CD4-positive, alpha-beta memory T cell (primary cell): ENCODE data around the gene GRIK5. TPM values are rescaled to one million over a fixed set of nuclear protein-coding genes. Genes with fewer than 3 reads are reported as not detected.

Source experiments
- CTCF ChIA-PET: fragments of 350-600 bp; sonication (Branson Sonifier 250); formaldehyde crosslinking; loops from one replicate; lab custom pipeline; 2021; ENCODE audit warnings: inconsistent platforms; ENCODE audit not compliant: partially characterized antibody; lab: Charles Lee
- POLR2A ChIA-PET: fragments of 350-600 bp; sonication (Branson Sonifier 250); formaldehyde crosslinking; loops from one replicate; lab custom pipeline; 2021; ENCODE audit not compliant: partially characterized antibody; lab: Charles Lee
- DNase-seq, 5 donors: peaks; one replicate each; pipeline versions ENCODE4 v3.0.0 to v3.0.0-alpha.2; 2020 to 2022; ENCODE audit warnings: mixed read lengths in 1 of 5
- H3K27ac ChIP-seq: one replicate; pipeline ENCODE4 v1.7.0; 2013; ENCODE audit warnings: low read depth, low read length
- H3K27me3 ChIP-seq: 2 replicates; pipeline ENCODE4 v1.7.0; 2013; ENCODE audit warnings: mild to moderate bottlenecking, low read length, moderate library complexity; ENCODE audit not compliant: insufficient read depth
- H3K36me3 ChIP-seq: 2 replicates; pipeline ENCODE4 v1.7.0; 2013; ENCODE audit warnings: mild to moderate bottlenecking, low read length, moderate library complexity; ENCODE audit not compliant: insufficient read depth
- H3K4me1 ChIP-seq: 2 replicates; pipeline ENCODE4 v1.7.0; 2013; ENCODE audit warnings: mild to moderate bottlenecking, low read length, moderate library complexity; ENCODE audit not compliant: insufficient read depth
- H3K4me3 ChIP-seq, 2 donors: one replicate each; pipeline ENCODE4 v1.7.0; 2013; ENCODE audit warnings: low read length in 2 of 2, mild to moderate bottlenecking in 1 of 2
- H3K9me3 ChIP-seq, 2 donors: one replicate each; pipeline ENCODE4 v1.7.0; 2013; ENCODE audit warnings: low read length in 2 of 2, control low read depth in 1 of 2; ENCODE audit not compliant: control insufficient read depth in 1 of 2
- H3K27ac Mint-ChIP-seq, 7 donors: one replicate each; pipeline ENCODE4 v1.8.0; 2020 to 2021; ENCODE audit warnings: mixed read lengths in 7 of 7, mild to moderate bottlenecking in 6 of 7, inconsistent platforms in 3 of 7, moderate library complexity in 3 of 7
- H3K27me3 Mint-ChIP-seq, 2 donors: one replicate each; pipeline ENCODE4 v1.8.0; 2020 to 2021; ENCODE audit warnings: mixed read lengths in 2 of 2
- H3K36me3 Mint-ChIP-seq, 2 donors: one replicate each; pipeline ENCODE4 v1.8.0; 2020 to 2021; ENCODE audit warnings: mixed read lengths in 2 of 2, inconsistent platforms in 1 of 2, mild to moderate bottlenecking in 1 of 2
- H3K4me1 Mint-ChIP-seq, 4 donors: one replicate each; pipeline ENCODE4 v1.8.0; 2020 to 2021; ENCODE audit warnings: mixed read lengths in 4 of 4, mild to moderate bottlenecking in 1 of 4
- H3K4me3 Mint-ChIP-seq, 8 donors: one replicate each; pipeline ENCODE4 v1.8.0; 2020 to 2021; ENCODE audit warnings: mixed read lengths in 8 of 8, mild to moderate bottlenecking in 7 of 8, moderate library complexity in 6 of 8, inconsistent platforms in 3 of 8
- H3K9me3 Mint-ChIP-seq, 8 donors: one replicate each; pipeline ENCODE4 v1.8.0; 2020 to 2021; ENCODE audit warnings: mixed read lengths in 8 of 8, mild to moderate bottlenecking in 5 of 8, inconsistent platforms in 3 of 8, moderate library complexity in 1 of 8
- intact Hi-C: fragments of 100-400 bp; cut with micrococcal nuclease; formaldehyde crosslinking; loops from one replicate; pipeline ENCODE4 v1.15.1; 2023
- polyA plus RNA-seq, 2 donors: library from polyadenylated mRNA; unstranded; fragments of 300-500 nt; fragmentation: Illumina TruSeq; gene quantifications; one replicate each; pipeline ENCODE4 v1.2.3, GENCODE V29; 2021
- total RNA-seq, 2 experiments: library from RNA; stranded (reverse); gene quantifications; one replicate each; pipeline ENCODE4 v1.2.3, GENCODE V29; 2021

GRIK5 gene
- total and polyA plus RNA-seq, 4 experiments from 2014 or later = 0.12 to 0.17 TPM; not detected in 2

DNA sequence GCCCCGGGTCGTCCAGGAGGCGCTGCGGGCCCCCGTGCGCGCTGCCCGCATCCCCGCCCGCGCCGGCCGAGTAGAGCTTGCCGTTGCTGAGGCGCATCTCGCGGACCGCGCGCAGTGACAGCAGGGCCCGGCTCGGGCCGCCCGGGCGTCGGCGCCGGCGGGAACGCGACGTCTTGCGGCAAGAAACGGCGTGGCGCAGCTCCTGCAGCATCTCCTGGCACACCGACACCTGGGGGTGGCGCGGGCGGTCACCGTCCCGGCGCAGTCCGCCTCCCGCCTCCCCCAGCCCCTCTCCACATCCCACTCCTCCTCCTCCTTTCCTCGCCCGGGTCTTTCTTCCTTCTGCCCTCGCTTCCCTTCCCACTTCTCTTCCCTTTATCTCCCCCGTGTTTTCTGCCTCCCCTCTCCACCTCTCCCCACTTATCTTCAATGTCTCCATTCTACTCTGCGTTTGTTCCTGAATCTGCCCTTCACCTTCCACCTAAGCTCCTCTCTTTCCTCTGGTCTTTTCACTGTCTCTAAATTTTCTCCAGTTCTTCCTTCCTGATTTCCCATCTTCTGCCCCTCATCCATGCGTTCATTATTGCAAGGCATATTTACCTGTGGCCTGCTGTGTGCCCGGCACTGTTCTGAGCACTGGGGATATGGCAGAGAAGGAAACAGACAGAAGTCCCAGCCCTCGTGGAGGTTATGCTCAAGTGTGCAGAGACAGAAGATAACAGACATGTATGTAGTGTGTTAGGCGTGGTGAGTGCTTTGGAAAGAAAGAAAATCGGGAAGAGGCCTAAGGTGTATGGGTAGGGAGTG, 70.7 kb downstream of the GRIK5 start:
- H3K4me1 ChIP-seq = peaks cover 20% of the 10 kb centered on the region

DNA sequence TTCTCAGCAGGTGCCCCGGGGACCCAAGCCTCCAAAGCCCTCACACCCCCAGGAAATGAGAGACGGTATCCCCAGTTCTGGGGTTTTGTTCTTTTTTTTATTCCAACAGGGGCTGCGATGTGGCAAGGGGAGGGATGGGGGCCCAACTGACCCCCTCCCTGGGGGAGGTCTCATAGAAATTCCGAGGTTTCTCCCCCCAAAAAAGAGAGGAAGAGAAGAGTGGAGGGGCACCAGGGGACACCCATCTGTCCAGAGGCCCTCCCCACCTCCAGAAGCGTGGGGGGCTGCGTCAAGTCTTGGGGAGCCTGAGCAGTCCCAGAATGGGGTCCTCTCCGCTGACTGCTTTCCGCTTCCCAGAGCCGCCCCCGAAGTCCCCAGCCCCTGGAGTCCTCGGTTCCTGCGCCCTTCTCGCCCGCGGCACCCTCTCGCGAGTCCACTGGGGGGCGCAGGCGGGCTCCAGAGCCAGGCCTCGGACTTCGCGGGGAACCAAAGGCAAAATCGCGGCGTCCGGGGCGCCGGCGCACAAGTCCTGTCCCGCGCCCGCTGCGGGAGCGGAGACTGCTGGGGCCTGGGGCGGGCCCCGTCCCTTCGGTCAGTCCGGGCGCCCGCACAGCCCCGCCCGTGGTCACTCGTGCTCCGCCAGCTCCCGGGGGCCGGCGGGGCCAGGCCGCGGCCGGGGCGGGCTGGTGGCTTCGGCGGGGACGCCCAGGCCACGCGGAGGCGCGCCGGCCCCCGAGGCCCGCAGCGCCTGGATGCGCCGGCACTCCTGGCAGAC, 71.6 kb downstream of the GRIK5 start:
- Mint-ChIP-seq H3K36me3 (no peaks in the 10 kb centered on the region), H3K4me3 (no peak overlapping the region), H3K27ac (no peak overlapping the region), H3K27me3 (peaks cover 54 to 59% of the 10 kb centered on the region in 2 donors), H3K4me1 (peaks cover 21 to 45% (median 25%) of the 10 kb centered on the region in 4 donors), H3K9me3 (peaks cover 0 to 2% (median 0%) of the 10 kb centered on the region in 8 donors)
- Histone ChIP-seq H3K9me3 (no peaks in the 10 kb centered on the region), H3K27me3 (peaks cover 33% of the 10 kb centered on the region), H3K27ac (no peak overlapping the region), H3K4me1 (peaks cover 23% of the 10 kb centered on the region), H3K4me3 (no peak overlapping the region), H3K36me3 (no peaks in the 10 kb centered on the region)
- intact Hi-C loops = no loop called here
- peak in 1 of 5 donors; percentile 15 for DNase-seq
- ChIA-PET CTCF (no interaction called here), POLR2A (no interaction called here)

More for the DNA sequence above, 70.7 kb downstream of the GRIK5 start:
- Mint-ChIP-seq H3K4me3 (peak overlapping the region in 7 of 8 donors; percentile 14 to 81 (median 55)), H3K9me3 (peaks cover 0 to 2% (median 0%) of the 10 kb centered on the region in 8 donors), H3K4me1 (peaks cover 18 to 41% (median 23%) of the 10 kb centered on the region in 4 donors), H3K27ac (peak overlapping the region in 1 of 7 donors; percentile 9), H3K36me3 (no peaks in the 10 kb centered on the region), H3K27me3 (peaks cover 52 to 64% of the 10 kb centered on the region in 2 donors)
- Histone ChIP-seq H3K27me3 (peaks cover 33% of the 10 kb centered on the region), H3K9me3 (no peaks in the 10 kb centered on the region), H3K36me3 (no peaks in the 10 kb centered on the region), H3K4me3 (no peak overlapping the region), H3K27ac (no peak overlapping the region)
- no peak for DNase-seq
- intact Hi-C loops = no loop called here
- ChIA-PET POLR2A (no interaction called here), CTCF (interaction anchor here (1.5 kb wide), 2 partner anchors 30 to 36 kb away, joined by 3 to 4 read pairs; no protein-coding TSS in a partner anchor)

DNA sequence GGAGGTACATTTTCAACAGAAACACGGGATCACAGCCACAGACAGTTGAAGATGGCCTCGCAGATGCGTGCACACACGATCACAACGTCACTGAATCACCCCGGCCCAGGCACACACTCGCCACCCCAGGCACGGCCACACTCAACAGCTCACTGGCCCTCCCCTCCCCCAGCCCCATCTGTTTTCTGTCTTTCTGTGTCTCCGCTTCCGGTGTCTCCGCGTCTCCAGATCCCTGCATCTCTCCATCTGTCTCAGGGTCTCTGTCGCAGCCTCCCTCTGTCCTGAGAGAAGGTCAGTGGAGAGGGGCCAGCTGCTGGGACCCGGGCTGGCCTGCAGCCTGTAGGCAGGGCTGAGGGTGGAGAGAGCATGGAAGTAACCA, 72.2 kb downstream of the GRIK5 start:
- peaks cover 28% of the 10 kb centered on the region for H3K4me1 ChIP-seq
- DNase-seq = no peak
- Mint-ChIP-seq H3K36me3 (no peaks in the 10 kb centered on the region), H3K4me3 (peak overlapping the region in 4 of 8 donors; percentile 16 to 52 (median 25)), H3K9me3 (peaks cover 0 to 2% (median 0%) of the 10 kb centered on the region in 8 donors), H3K27me3 (peaks cover 55 to 60% of the 10 kb centered on the region in 2 donors), H3K4me1 (peaks cover 23 to 47% (median 28%) of the 10 kb centered on the region in 4 donors), H3K27ac (no peak overlapping the region)
- ChIA-PET POLR2A (no interaction called here), CTCF (no interaction called here)
- no peaks in the 10 kb centered on the region for H3K36me3 ChIP-seq
- H3K4me3 ChIP-seq = no peak overlapping the region
- H3K27ac ChIP-seq = no peak overlapping the region
- peaks cover 33% of the 10 kb centered on the region for H3K27me3 ChIP-seq
- no peaks in the 10 kb centered on the region for H3K9me3 ChIP-seq
- intact Hi-C loops = no loop called here

DNA sequence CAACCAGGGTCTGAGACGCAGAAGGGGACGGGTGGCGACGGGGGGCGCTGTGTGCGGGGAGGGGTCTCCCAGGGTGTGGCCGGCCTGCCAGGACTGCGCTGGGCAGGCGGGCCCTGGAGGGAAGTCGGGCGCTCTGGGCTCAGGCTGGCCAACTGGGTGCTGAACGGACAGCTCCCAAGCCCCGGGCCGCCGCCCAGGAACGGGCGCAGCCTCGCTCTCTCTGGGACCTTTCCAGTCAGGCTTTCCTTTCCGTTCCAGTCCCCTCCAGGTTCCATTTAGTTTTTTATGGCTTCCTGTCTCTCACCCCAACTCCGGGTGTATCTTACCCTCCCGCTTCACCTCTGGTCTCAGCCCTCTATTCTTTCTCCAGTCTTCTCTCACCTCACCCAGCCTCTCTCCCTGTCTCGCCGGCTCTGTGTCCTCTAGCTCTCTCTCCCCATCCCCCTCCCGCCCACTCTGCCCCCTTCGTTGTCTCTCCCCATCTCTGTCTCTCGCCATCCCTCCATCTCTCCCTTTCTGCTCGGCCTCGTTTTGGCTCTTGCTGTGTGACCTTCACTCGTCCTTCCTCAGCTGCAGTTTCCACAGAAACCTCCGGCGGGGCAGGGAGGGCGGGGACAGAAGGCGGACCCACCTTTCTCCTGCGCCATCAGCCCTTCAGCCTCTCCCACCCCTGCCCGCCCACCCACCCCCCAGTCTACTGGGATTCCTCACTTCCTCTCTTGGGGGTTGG, 72.7 kb downstream of the GRIK5 start:
- peak overlapping the region in 1 of 7 donors; percentile 75 for H3K27ac Mint-ChIP-seq
- intact Hi-C loops = no loop called here
- no peaks in the 10 kb centered on the region for H3K36me3 Mint-ChIP-seq
- ChIA-PET CTCF (no interaction called here), POLR2A (no interaction called here)
- Histone ChIP-seq H3K27me3 (peaks cover 33% of the 10 kb centered on the region), H3K9me3 (no peaks in the 10 kb centered on the region), H3K27ac (no peak overlapping the region), H3K4me1 (peaks cover 28% of the 10 kb centered on the region), H3K4me3 (no peak overlapping the region), H3K36me3 (no peaks in the 10 kb centered on the region)
- DNase-seq = peak in 4 of 5 donors; percentile 32 to 37 (median 35)
- H3K4me1 Mint-ChIP-seq = peaks cover 23 to 47% (median 29%) of the 10 kb centered on the region in 4 donors
- H3K4me3 Mint-ChIP-seq = peak overlapping the region in 7 of 8 donors; percentile 17 to 55 (median 47)
- peaks cover 53 to 60% of the 10 kb centered on the region in 2 donors for H3K27me3 Mint-ChIP-seq
- H3K9me3 Mint-ChIP-seq = peaks cover 0 to 2% (median 0%) of the 10 kb centered on the region in 8 donors

DNA sequence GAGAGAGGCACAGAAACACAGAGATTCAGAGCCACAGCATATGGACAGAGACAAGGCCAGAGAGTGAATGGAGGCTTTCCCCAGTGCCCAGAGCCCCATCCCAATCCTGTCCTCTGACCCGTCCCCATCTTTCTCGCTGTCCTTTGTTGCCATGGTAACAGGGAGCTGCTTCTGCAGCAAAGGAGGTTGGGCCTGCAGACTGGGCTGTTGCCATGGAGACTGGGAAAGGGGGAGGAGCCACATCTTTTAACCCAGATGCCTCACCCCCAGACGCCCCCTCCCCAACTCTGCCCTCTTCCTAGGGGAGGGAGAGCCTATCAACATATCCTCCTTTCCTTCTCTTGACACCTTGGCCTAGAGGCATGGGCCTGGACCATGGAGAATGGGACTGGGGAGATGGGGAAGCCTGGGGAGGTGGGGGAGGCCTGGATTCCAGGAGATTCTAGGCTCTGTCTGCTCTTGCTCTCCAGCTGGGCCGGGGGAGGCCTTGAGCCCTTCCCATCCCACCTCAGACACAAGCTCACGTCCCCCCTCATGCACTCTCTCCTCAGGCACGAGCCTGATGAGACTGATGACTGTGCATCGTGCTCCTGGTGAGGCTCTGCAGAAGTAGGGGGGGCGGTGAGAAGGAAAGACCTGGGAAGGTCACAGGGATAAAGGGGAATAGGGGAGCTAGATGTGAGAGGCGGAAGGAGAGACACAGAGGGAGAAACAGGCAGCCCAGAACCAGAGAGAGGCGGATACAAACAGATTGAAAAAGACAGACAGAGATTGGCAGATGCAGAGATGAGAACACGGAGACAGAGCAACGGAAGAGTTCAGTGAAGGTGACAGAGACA, 73.8 kb downstream of the GRIK5 start:
- no peaks in the 10 kb centered on the region for H3K36me3 ChIP-seq
- intact Hi-C loops = no loop called here
- peaks cover 23 to 47% (median 28%) of the 10 kb centered on the region in 4 donors for H3K4me1 Mint-ChIP-seq

More for the DNA sequence above, 73.8 kb downstream of the GRIK5 start:
- H3K27ac Mint-ChIP-seq = no peak overlapping the region
- peaks cover 0 to 2% (median 0%) of the 10 kb centered on the region in 8 donors for H3K9me3 Mint-ChIP-seq
- ChIA-PET POLR2A (interaction anchor here (0.7 kb wide), 1 partner anchor 37 kb away, joined by 3 read pairs; the partner anchor contains the start of gene RABAC1), CTCF (no interaction called here)
- no peak overlapping the region for H3K27ac ChIP-seq
- no peaks in the 10 kb centered on the region for H3K9me3 ChIP-seq
- peaks cover 45 to 50% of the 10 kb centered on the region in 2 donors for H3K27me3 Mint-ChIP-seq
- peaks cover 28% of the 10 kb centered on the region for H3K4me1 ChIP-seq
- no peak for DNase-seq
- H3K27me3 ChIP-seq = peaks cover 33% of the 10 kb centered on the region
- H3K4me3 ChIP-seq = no peak overlapping the region
- peak overlapping the region in 4 of 8 donors; percentile 27 to 75 (median 62) for H3K4me3 Mint-ChIP-seq
- no peaks in the 10 kb centered on the region for H3K36me3 Mint-ChIP-seq
